ENCODE results near the gene HDAC4. TPM values are rescaled to one million over a fixed set of nuclear protein-coding genes. Genes with fewer than 3 reads are reported as not detected.

HDAC4 gene
- total and polyA plus RNA-seq, 2 of the 8 experiments (the other 6 are each of a cell fraction or from before 2014, with no cell fraction given) = 15.4 to 31.5 TPM

DNA sequence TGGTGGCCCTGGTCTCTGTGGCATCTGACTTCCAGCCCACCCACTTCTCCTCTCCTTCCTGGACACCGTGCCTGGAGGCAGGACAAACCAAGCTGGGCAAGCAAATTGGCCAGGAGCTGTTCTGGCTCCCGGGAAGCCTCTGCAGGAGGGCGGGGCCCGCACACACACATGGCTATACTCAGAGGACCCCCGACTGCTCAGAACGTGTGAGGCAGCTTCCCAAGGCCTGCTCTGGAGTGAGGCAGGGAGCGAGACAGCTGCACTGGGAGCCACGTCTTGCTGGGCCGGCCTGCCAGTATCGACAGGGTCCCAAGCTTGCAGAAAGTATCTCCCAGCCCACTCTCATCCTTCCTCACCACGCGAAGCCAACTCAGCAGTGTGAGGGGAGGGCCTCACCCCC is 295.6 kb downstream of the HDAC4 start:
- 86% methylated on average over 11 of the region's 12 CpGs; no CpG with 5 or more reads in 1 of the 2 experiments for WGBS, 2 experiments (ENCODE audit: extremely low coverage in 1 of 2, insufficient coverage in 1 of 2, insufficient read length in 1 of 2, insufficient replicate concordance in 2 of 2, low coverage in 1 of 2, low lambda C conversion rate in 2 of 2, missing lambda C conversion rate in 1 of 2)
- Histone ChIP-seq H2AFZ (ENCODE audit: low read length) (no peak overlapping the region), H2BK12ac (ENCODE audit: low read depth, low read length) (no peak overlapping the region), H3K79me1 (ENCODE audit: low read depth, low read length) (no peaks in the 10 kb centered on the region), H3K4me1 (replicated peaks in 1 of 4; ENCODE audit: control insufficient read depth in 3 of 4, insufficient read depth in 4 of 4, low read length in 3 of 4) (no peaks in the 10 kb centered on the region), H3K79me2 (ENCODE audit: control insufficient read depth in 1 of 2, insufficient read depth in 2 of 2, low read length in 2 of 2) (no peaks in the 10 kb centered on the region), H2BK120ac (replicated peaks; ENCODE audit: low read depth, low read length) (no peak overlapping the region), H3K4me2 (ENCODE audit: insufficient read depth in 1 of 2, low read depth in 2 of 2, low read length in 2 of 2) (no peak overlapping the region), H2BK5ac (ENCODE audit: low read depth, low read length) (no peak overlapping the region), H3K4ac (replicated peaks; ENCODE audit: insufficient read length, low read depth, low read length) (no peak overlapping the region), H3K36me3 (ENCODE audit: control insufficient read depth in 2 of 4, insufficient read depth in 4 of 4, low read length in 3 of 4) (peaks cover 0 to 5% (median 3%) of the 10 kb centered on the region in 4 experiments; a peak in 7 of 8 replicates), H3K27me3 (replicated peaks in 1 of 4; ENCODE audit: control insufficient read depth in 3 of 4, extremely low read depth in 1 of 4, insufficient read depth in 3 of 4, low read length in 3 of 4) (no peaks in the 10 kb centered on the region), H2AK5ac (ENCODE audit: low read depth, low read length) (no peak overlapping the region), H3K9ac (replicated peaks in 1 of 4; ENCODE audit: extremely low read depth in 1 of 4, low read depth in 3 of 4, low read length in 3 of 4) (no peak overlapping the region), H3K9me3 (ENCODE audit: insufficient read depth in 2 of 2, low read depth in 1 of 2, low read length in 1 of 2) (no peaks in the 10 kb centered on the region), H4K20me1 (replicated peaks in 1 of 2; ENCODE audit: control insufficient read depth in 1 of 2, insufficient read depth in 2 of 2, low read length in 2 of 2) (peaks cover 0 to 8% of the 10 kb centered on the region in 2 experiments), H3K4me3 (ENCODE audit: extremely low read depth in 1 of 4, insufficient read depth in 2 of 4, low read depth in 3 of 4, low read length in 4 of 4) (no peak overlapping the region), H3K23me2 (ENCODE audit: low read depth, low read length) (no peaks in the 10 kb centered on the region), H3K14ac (ENCODE audit: insufficient read length) (no peak overlapping the region), H3K18ac (ENCODE audit: extremely low read depth, low read length) (no peak overlapping the region), H3K56ac (replicated peaks; ENCODE audit: insufficient read length, low read depth, low read length) (no peak overlapping the region), H2BK20ac (ENCODE audit: low read length) (no peak overlapping the region), H4K91ac (replicated peaks; ENCODE audit: insufficient read length, low read length) (no peak overlapping the region), H3K27ac (ENCODE audit: low read depth, low read length) (no peak overlapping the region), H4K8ac (ENCODE audit: extremely low read depth, insufficient read depth, low read length) (no peak overlapping the region; the same call in 1 of the 2 replicates), H3K23ac (ENCODE audit: insufficient read length) (no peak overlapping the region), H4K5ac (ENCODE audit: insufficient read length, low read depth, low read length) (no peak overlapping the region), H2BK15ac (ENCODE audit: low read length) (no peak overlapping the region)
- FAIRE-seq (no peak), DNase-seq (ENCODE audit: low read depth in 1 of 2, low spot score in 2 of 2) (no peak)
- ChIA-PET POLR2A (ENCODE audit: partially characterized antibody) (no interaction called here), CTCF (ENCODE audit: partially characterized antibody) (interaction anchor here (1.0 to 1.2 kb wide), 3 partner anchors 12 to 735 kb away, joined by 3 to 4 read pairs (median 3); no protein-coding TSS in a partner anchor)
- TF ChIP-seq JUN (IDR thresholded peaks at IDR 0.05; ENCODE audit: low read depth, low read length) (no peak), FOSL1 (IDR thresholded peaks at IDR 0.05; ENCODE audit: insufficient read depth, low read depth, low read length) (no peak), POLR2AphosphoS5 (IDR thresholded peaks at IDR 0.05; ENCODE audit: low read depth, low read length) (no peak), TEAD4 (IDR thresholded peaks at IDR 0.05; ENCODE audit: low read depth, low read length) (no peak), POLR2A (IDR thresholded peaks at IDR 0.05; ENCODE audit: control extremely low read depth in 1 of 2, low read depth in 2 of 2, low read length in 2 of 2) (no peak), JUND (IDR thresholded peaks at IDR 0.05; ENCODE audit: low read length) (no peak), POU5F1 (IDR thresholded peaks at IDR 0.05; ENCODE audit: low read depth, low read length) (no peak), MAFK (IDR thresholded peaks at IDR 0.05; ENCODE audit: low read depth, low read length) (no peak), TAF7 (optimal IDR thresholded peaks at IDR 0.05; ENCODE audit: borderline replicate concordance, low read depth, low read length) (no peak), SIRT6 (IDR thresholded peaks at IDR 0.05; ENCODE audit: low read length) (no peak), RAD21 (IDR thresholded peaks at IDR 0.05 in 1 of 2, conservative IDR thresholded peaks at IDR 0.05 in 1 of 2; ENCODE audit: low read depth in 2 of 2, low read length in 2 of 2) (no peak), RXRA (IDR thresholded peaks at IDR 0.05; ENCODE audit: insufficient read depth, low read depth, low read length) (no peak), SAP30 (IDR thresholded peaks at IDR 0.05; ENCODE audit: insufficient read depth, insufficient replicate concordance, low read length) (no peak)
- TF ChIP-seq, protein P1, sequence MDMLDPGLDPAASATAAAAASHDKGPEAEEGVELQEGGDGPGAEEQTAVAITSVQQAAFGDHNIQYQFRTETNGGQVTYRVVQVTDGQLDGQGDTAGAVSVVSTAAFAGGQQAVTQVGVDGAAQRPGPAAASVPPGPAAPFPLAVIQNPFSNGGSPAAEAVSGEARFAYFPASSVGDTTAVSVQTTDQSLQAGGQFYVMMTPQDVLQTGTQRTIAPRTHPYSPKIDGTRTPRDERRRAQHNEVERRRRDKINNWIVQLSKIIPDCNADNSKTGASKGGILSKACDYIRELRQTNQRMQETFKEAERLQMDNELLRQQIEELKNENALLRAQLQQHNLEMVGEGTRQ (IDR thresholded peaks at IDR 0.05; ENCODE audit: low read length) = no peak

All from H1 (cell line).